ENCODE measurements around the gene NLGN2.

- TF ChIP-seq POLR2AphosphoS5 (IDR thresholded peaks at IDR 0.05; ENCODE audit: low read depth, low read length): no peak
- TF ChIP-seq TAF1 (IDR thresholded peaks at IDR 0.05; ENCODE audit: low read depth, low read length): no peak
- TF ChIP-seq POLR2A (IDR thresholded peaks at IDR 0.05; ENCODE audit: low read depth, low read length): no peak
- TF ChIP-seq PAX5 (IDR thresholded peaks at IDR 0.05; ENCODE audit: insufficient read depth, low read length, severe bottlenecking): no peak
- TF ChIP-seq POU2F2 (IDR thresholded peaks at IDR 0.05; ENCODE audit: low read depth, low read length): no peak
- no peak for TF ChIP-seq SPI1 (IDR thresholded peaks at IDR 0.05; ENCODE audit: low read depth, low read length)
Measured at GRCh38 chr17:7374353-7374752, 33.3 kb upstream of the NLGN2 start.
